Breast epithelium (tissue), 4 donors: ENCODE measurements around the gene CD247. TPM values are rescaled to one million over a fixed set of nuclear protein-coding genes. Genes with fewer than 3 reads are reported as not detected.

Source experiments
- DNase-seq, 2 donors: peaks; one replicate each; pipeline ENCODE4 v3.0.0-alpha.2; 2019; ENCODE audit warnings: low spot score in 2 of 2
- H3K27ac ChIP-seq, 2 donors: fragments of 200-600 bp; sonication (generic) in 1 of 2; one replicate each; pipeline ENCODE4 v1.5.1; 2016 to 2019; ENCODE audit warnings: mild to moderate bottlenecking in 1 of 2
- H3K27me3 ChIP-seq, 2 donors: fragments of 200-600 bp; sonication (generic) in 1 of 2; one replicate each; pipeline versions ENCODE4 v1.5.1 to v1.6.0; 2017 to 2019; ENCODE audit warnings: control low read depth in 1 of 2, mild to moderate bottlenecking in 1 of 2
- H3K36me3 ChIP-seq: fragments of 200-600 bp; one replicate; pipeline ENCODE4 v1.5.1; 2019
- H3K4me1 ChIP-seq, 2 donors: fragments of 200-600 bp; sonication (generic); one replicate each; pipeline ENCODE4 v1.5.1; 2016 to 2019; ENCODE audit warnings: control low read depth in 1 of 2
- H3K4me3 ChIP-seq, 3 donors: fragments of 200-600 bp; sonication (generic); 1 replicate in 2 of 3; 2 replicates in 1 of 3; pipeline ENCODE4 v1.5.1; 2016 to 2019; ENCODE audit warnings: mild to moderate bottlenecking in 3 of 3, moderate library complexity in 2 of 3
- H3K9me3 ChIP-seq, 2 donors: fragments of 200-600 bp; sonication (generic) in 1 of 2; one replicate each; pipeline ENCODE4 v1.5.1; 2016 to 2019; ENCODE audit warnings: control low read depth in 1 of 2
- CTCF ChIP-seq, 3 donors: fragments of 450-650 bp; IDR thresholded peaks; one replicate each; pipeline ENCODE4 v1.5.1; 2016 to 2017; ENCODE audit warnings: antibody characterized with exemption in 3 of 3, mild to moderate bottlenecking in 3 of 3, moderate library complexity in 3 of 3
- POLR2A ChIP-seq: fragments of 450-650 bp; IDR thresholded peaks from one replicate; pipeline ENCODE4 v1.6.1; 2016; ENCODE audit warnings: antibody characterized with exemption, mild to moderate bottlenecking, moderate library complexity
- POLR2AphosphoS5 ChIP-seq, 3 donors: sonication (generic); formaldehyde crosslinking; IDR thresholded peaks; one replicate each; pipeline ENCODE4 v1.6.1; 2017; ENCODE audit warnings: antibody characterized with exemption in 3 of 3
- intact Hi-C: fragments of 100-400 bp; cut with DNase I; formaldehyde crosslinking; loops from one replicate; pipeline ENCODE4 v1.15.1; 2023; ENCODE audit warnings: low total_unique reads
- total RNA-seq, 3 donors: library from RNA; depleted of rRNA; stranded (reverse); fragments of >200 nt; gene quantifications; one replicate each; pipeline ENCODE4 v1.1.0, GENCODE V29; 2016

Gene CD247
- total RNA-seq, 3 donors from 2014 or later: 0.80 to 2.0 (median 2.0) TPM

- H3K27me3 ChIP-seq: no peaks in the 10 kb centered on the region
- no peak for DNase-seq
- intact Hi-C loops: no loop called here
- H3K9me3 ChIP-seq: no peaks in the 10 kb centered on the region
- H3K36me3 ChIP-seq: no peaks in the 10 kb centered on the region
- H3K4me3 ChIP-seq: no peak overlapping the region
- TF ChIP-seq POLR2AphosphoS5 (IDR thresholded peaks at IDR 0.05) (no peak), POLR2A (no peak), CTCF (IDR thresholded peaks at IDR 0.05) (no peak)
- H3K27ac ChIP-seq: no peak overlapping the region
- H3K4me1 ChIP-seq: no peaks in the 10 kb centered on the region
Observed at GRCh38 chr1:167487614-167488013, 30.7 kb downstream of the CD247 start.

- no peaks in the 10 kb centered on the region for H3K4me1 ChIP-seq
- no peak for DNase-seq
- no peak for TF ChIP-seq POLR2AphosphoS5 (IDR thresholded peaks at IDR 0.05)
- intact Hi-C loops: no loop called here
- no peaks in the 10 kb centered on the region for H3K36me3 ChIP-seq
- no peaks in the 10 kb centered on the region for H3K27me3 ChIP-seq
- H3K9me3 ChIP-seq: no peaks in the 10 kb centered on the region
- no peak overlapping the region for H3K27ac ChIP-seq
- no peak overlapping the region for H3K4me3 ChIP-seq
Observed at GRCh38 chr1:167486090-167486824, 32.1 kb downstream of the CD247 start.

DNA sequence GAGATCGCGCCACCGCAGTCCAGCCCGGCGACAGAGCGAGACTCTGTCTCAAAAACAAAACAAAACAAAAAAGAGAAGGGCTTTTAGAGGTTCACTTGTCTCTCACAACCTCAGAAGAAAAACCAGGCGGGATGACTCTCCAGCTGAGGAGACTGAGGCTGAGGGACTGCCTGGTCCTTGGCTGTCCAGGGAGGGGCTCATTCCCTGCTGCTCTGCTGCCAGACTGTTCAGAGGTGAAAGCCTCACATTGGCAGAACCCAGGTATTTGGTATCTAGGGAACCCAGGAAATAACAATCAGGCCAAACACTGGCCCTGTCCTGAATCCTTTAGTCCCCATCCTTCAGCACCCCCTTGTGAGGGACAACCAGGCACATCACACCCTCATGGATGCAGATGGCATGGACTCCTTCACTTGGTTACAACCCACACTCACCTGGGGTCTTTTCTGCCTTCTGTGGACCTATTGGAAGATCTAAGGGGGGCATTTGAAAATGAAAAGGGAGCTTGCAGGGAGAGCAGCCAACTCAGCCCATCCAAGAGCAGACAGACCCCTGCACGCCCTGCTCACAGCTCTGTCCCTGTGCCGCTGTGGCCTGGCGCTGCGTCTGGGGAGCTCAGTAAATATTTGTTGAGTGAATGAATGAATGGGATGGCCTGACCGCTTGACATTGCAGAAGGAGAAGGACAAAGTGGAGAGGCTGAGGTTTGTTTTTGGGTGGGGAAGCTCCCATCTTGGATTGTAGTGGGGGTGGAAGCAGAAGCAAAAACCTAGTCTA lies 33.4 kb downstream of the CD247 start:
- Histone ChIP-seq H3K9me3 (no peaks in the 10 kb centered on the region), H3K27ac (no peak overlapping the region), H3K27me3 (no peaks in the 10 kb centered on the region), H3K36me3 (no peaks in the 10 kb centered on the region), H3K4me3 (no peak overlapping the region), H3K4me1 (no peaks in the 10 kb centered on the region)
- intact Hi-C loops: no loop called here
- TF ChIP-seq POLR2A: no peak
- TF ChIP-seq CTCF (IDR thresholded peaks at IDR 0.05): no peak
- TF ChIP-seq POLR2AphosphoS5 (IDR thresholded peaks at IDR 0.05): no peak
- no peak for DNase-seq

DNA sequence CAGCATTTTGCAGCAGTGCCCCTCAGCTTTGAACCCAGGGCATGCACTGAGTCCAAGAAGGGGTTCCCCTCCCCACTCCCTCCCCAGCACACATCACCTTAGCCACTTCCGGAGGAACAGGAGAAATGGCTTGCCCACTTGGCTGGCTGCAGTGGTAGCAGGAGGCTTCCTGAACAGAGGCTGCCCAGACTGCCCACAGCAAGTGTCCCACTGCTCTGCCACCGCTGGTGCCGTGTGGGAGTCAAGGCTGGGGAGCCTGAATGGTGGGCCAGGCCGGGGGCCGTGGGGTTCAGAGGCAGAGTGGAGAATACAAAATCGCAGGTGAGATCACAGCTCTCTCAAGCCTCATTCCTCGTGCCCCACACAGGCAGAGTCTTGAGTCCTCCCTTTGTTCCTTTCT lies 34.5 kb downstream of the CD247 start:
- DNase-seq: no peak
- no peak overlapping the region for H3K27ac ChIP-seq
- no peaks in the 10 kb centered on the region for H3K27me3 ChIP-seq
- no peaks in the 10 kb centered on the region for H3K9me3 ChIP-seq
- H3K4me1 ChIP-seq: no peaks in the 10 kb centered on the region
- intact Hi-C loops: no loop called here
- no peaks in the 10 kb centered on the region for H3K36me3 ChIP-seq
- H3K4me3 ChIP-seq: no peak overlapping the region
- TF ChIP-seq POLR2A (no peak), CTCF (IDR thresholded peaks at IDR 0.05) (no peak), POLR2AphosphoS5 (IDR thresholded peaks at IDR 0.05) (no peak)

DNA sequence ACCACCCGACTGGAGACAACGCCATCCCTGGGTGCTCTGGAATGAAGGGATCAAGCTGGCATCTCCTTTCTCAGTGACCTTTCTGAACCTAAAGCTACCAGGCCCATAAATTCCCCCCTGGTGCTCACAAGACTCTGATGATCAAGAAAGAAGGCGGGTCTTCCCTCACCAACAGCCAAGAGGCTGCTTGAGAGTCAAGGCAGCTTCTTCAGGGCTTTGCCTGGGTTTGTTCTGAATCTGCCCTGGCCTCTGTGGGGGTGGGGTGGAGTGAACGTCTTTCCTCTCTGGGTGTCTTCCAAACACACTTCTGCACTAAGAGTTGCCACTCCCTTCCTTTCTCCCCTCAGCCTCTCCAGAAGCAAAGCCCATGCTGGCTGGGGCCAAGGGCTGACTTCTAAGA lies 36.1 kb downstream of the CD247 start:
- no peaks in the 10 kb centered on the region for H3K36me3 ChIP-seq
- no peaks in the 10 kb centered on the region for H3K9me3 ChIP-seq
- no peak for DNase-seq
- H3K27ac ChIP-seq: no peak overlapping the region
- TF ChIP-seq POLR2AphosphoS5 (IDR thresholded peaks at IDR 0.05) (no peak), CTCF (IDR thresholded peaks at IDR 0.05) (no peak), POLR2A (no peak)
- intact Hi-C loops: no loop called here
- H3K27me3 ChIP-seq: no peaks in the 10 kb centered on the region
- H3K4me1 ChIP-seq: no peaks in the 10 kb centered on the region
- H3K4me3 ChIP-seq: no peak overlapping the region
